H9 (cell line): Measurements from ENCODE around the gene PLBD1. TPM values are rescaled to one million over a fixed set of nuclear protein-coding genes. Genes with fewer than 3 reads are reported as not detected.

Source experiments
- DNase-seq: peaks from one replicate; pipeline ENCODE4 v3.0.0-alpha.2; 2017
- H2AFZ ChIP-seq: one replicate; pipeline ENCODE4 v1.6.1; 2013; ENCODE audit warnings: mild to moderate bottlenecking, low read length, control low read depth, moderate library complexity
- H2AK5ac ChIP-seq: 2 replicates; pipeline ENCODE4 v1.6.1; 2013; ENCODE audit warnings: low read length, control low read depth, mixed read lengths; ENCODE audit not compliant: insufficient read length
- H2BK120ac ChIP-seq: one replicate; pipeline ENCODE4 v1.6.1; 2013; ENCODE audit warnings: low read depth, mild to moderate bottlenecking, low read length, control low read depth, inconsistent platforms; ENCODE audit not compliant: poor library complexity, severe bottlenecking
- H2BK12ac ChIP-seq: 2 replicates; pipeline ENCODE4 v1.6.1; 2013; ENCODE audit warnings: low read length, control low read depth, mixed read lengths, low read depth; ENCODE audit not compliant: insufficient read length
- H2BK15ac ChIP-seq: 2 replicates; pipeline ENCODE4 v1.6.1; 2013; ENCODE audit warnings: low read depth, low read length, control low read depth
- H2BK20ac ChIP-seq: one replicate; pipeline ENCODE4 v1.6.1; 2013; ENCODE audit warnings: low read depth, mild to moderate bottlenecking, low read length, control low read depth, inconsistent platforms; ENCODE audit not compliant: poor library complexity, severe bottlenecking
- H2BK5ac ChIP-seq: 2 replicates; pipeline ENCODE4 v1.6.1; 2013; ENCODE audit warnings: low read length, control low read depth, mixed read lengths; ENCODE audit not compliant: insufficient read length
- H3K14ac ChIP-seq: 2 replicates; pipeline ENCODE4 v1.6.1; 2013; ENCODE audit warnings: low read length, control low read depth; ENCODE audit not compliant: insufficient read depth
- H3K18ac ChIP-seq: 2 replicates; pipeline ENCODE4 v1.6.1; 2013; ENCODE audit warnings: low read depth, mild to moderate bottlenecking, mixed read lengths, low read length, control low read depth; ENCODE audit not compliant: insufficient read length
- H3K23ac ChIP-seq: 2 replicates; pipeline ENCODE4 v1.6.1; 2013; ENCODE audit warnings: low read length, control low read depth, mixed read lengths, low read depth; ENCODE audit not compliant: insufficient read length
- H3K23me2 ChIP-seq: 2 replicates; pipeline ENCODE4 v1.6.1; 2013; ENCODE audit warnings: low read depth, mild to moderate bottlenecking, mixed read lengths, low read length, control low read depth; ENCODE audit not compliant: insufficient read length, poor library complexity, severe bottlenecking
- H3K27ac ChIP-seq: 2 replicates; pipeline ENCODE4 v1.5.1; 2013; ENCODE audit warnings: low read length, control low read depth, mixed read lengths, low read depth; ENCODE audit not compliant: insufficient read length
- H3K27me3 ChIP-seq: 2 replicates; pipeline ENCODE4 v1.6.1; 2013; ENCODE audit warnings: low read length, control low read depth, inconsistent platforms; ENCODE audit not compliant: insufficient read depth
- H3K4ac ChIP-seq: 2 replicates; pipeline ENCODE4 v1.6.1; 2013; ENCODE audit warnings: low read depth, mild to moderate bottlenecking, control low read depth, inconsistent platforms, low read length, moderate library complexity
- H3K4me1 ChIP-seq: 2 replicates; pipeline ENCODE4 v1.6.1; 2013; ENCODE audit warnings: low read length, control low read depth, inconsistent platforms; ENCODE audit not compliant: insufficient read depth
- H3K4me2 ChIP-seq: 2 replicates; pipeline ENCODE4 v1.6.1; 2013; ENCODE audit warnings: low read length, control low read depth, mixed read lengths; ENCODE audit not compliant: insufficient read length, insufficient read depth
- H3K56ac ChIP-seq: 2 replicates; pipeline ENCODE4 v1.6.1; 2013; ENCODE audit warnings: low read depth, mild to moderate bottlenecking, mixed read lengths, low read length, control low read depth; ENCODE audit not compliant: insufficient read length
- H3K79me1 ChIP-seq: 2 replicates; pipeline ENCODE4 v1.6.1; 2013; ENCODE audit warnings: low read depth, mild to moderate bottlenecking, moderate library complexity, low read length, control low read depth, inconsistent platforms; ENCODE audit not compliant: insufficient read depth, poor library complexity, severe bottlenecking
- H3K79me2 ChIP-seq: 2 replicates; pipeline ENCODE4 v1.6.1; 2013; ENCODE audit warnings: low read length, control low read depth, inconsistent platforms; ENCODE audit not compliant: insufficient read depth
- H3K9ac ChIP-seq: 2 replicates; pipeline ENCODE4 v1.6.1; 2013; ENCODE audit warnings: low read length, control low read depth, mixed read lengths; ENCODE audit not compliant: insufficient read length; ENCODE audit errors: extremely low read depth
- H3K9me3 ChIP-seq: one replicate; pipeline ENCODE4 v1.6.1; 2013; ENCODE audit warnings: low read depth, low read length, inconsistent platforms; ENCODE audit not compliant: control insufficient read depth
- H3T11ph ChIP-seq: one replicate; pipeline ENCODE4 v1.6.1; 2013; ENCODE audit warnings: mild to moderate bottlenecking, low read length, control low read depth, inconsistent platforms
- H4K20me1 ChIP-seq: one replicate; pipeline ENCODE4 v1.6.1; 2013; ENCODE audit not compliant: control insufficient read depth, insufficient read length, insufficient read depth
- H4K5ac ChIP-seq: 2 replicates; pipeline ENCODE4 v1.6.1; 2013; ENCODE audit warnings: low read depth, mild to moderate bottlenecking, mixed read lengths, low read length, control low read depth; ENCODE audit not compliant: insufficient read length
- H4K8ac ChIP-seq: replicated peaks from 2 replicates; pipeline ENCODE4 v1.6.1; 2013; ENCODE audit warnings: low read length, control low read depth, mixed read lengths, low read depth; ENCODE audit not compliant: insufficient read length
- H4K91ac ChIP-seq: 2 replicates; pipeline ENCODE4 v1.6.1; 2013; ENCODE audit warnings: low read depth, mild to moderate bottlenecking, moderate library complexity, mixed read lengths, low read length, control low read depth; ENCODE audit not compliant: insufficient read length
- H3K27ac Mint-ChIP-seq, 3 experiments: 2 replicates in 2 of 3; 3 replicates in 1 of 3; pipeline ENCODE4 v1.8.0; 2020 to 2021; ENCODE audit warnings: mixed read lengths in 3 of 3, mild to moderate bottlenecking in 1 of 3, moderate library complexity in 1 of 3
- H3K27me3 Mint-ChIP-seq: 2 replicates; pipeline ENCODE4 v1.8.0; 2021; ENCODE audit warnings: low read depth, mild to moderate bottlenecking, moderate library complexity, mixed read lengths
- H3K36me3 Mint-ChIP-seq, 3 experiments: 2 replicates in 2 of 3; 3 replicates in 1 of 3; pipeline ENCODE4 v1.8.0; 2020 to 2021; ENCODE audit warnings: low read depth in 3 of 3, mixed read lengths in 3 of 3; ENCODE audit not compliant: insufficient read depth in 1 of 3
- H3K4me1 Mint-ChIP-seq, 2 experiments: 2 replicates each; pipeline ENCODE4 v1.8.0; 2020; ENCODE audit warnings: mixed read lengths in 2 of 2
- H3K4me3 Mint-ChIP-seq, 2 experiments: 2 replicates in 1 of 2; 3 replicates in 1 of 2; pipeline ENCODE4 v1.8.0; 2020 to 2021; ENCODE audit warnings: mild to moderate bottlenecking in 2 of 2, mixed read lengths in 2 of 2, moderate library complexity in 1 of 2
- H3K9me3 Mint-ChIP-seq, 2 experiments: 2 replicates in 1 of 2; 3 replicates in 1 of 2; pipeline ENCODE4 v1.8.0; 2020; ENCODE audit warnings: mild to moderate bottlenecking in 2 of 2, mixed read lengths in 2 of 2, moderate library complexity in 1 of 2
- WGBS: extraction: QIAGEN DNeasy Blood & Tissue Kit; methylation state at CpG from one replicate; pipeline ENCODE4 v1.1.7; 2013; ENCODE audit warnings: missing lambda C conversion rate, low lambda C conversion rate, mixed read lengths; ENCODE audit not compliant: insufficient read length; ENCODE audit errors: extremely low coverage; 5-methylcytosine and 5-hydroxymethylcytosine counted together
- total RNA-seq: library from RNA; stranded (reverse); gene quantifications from 2 replicates; pipeline ENCODE4 v1.2.1, GENCODE V29; 2021
- TF ChIP-seq, protein P1 (sequence below): fragments of 200-600 bp; sonication (generic); conservative IDR thresholded peaks from 3 replicates; pipeline ENCODE4 v1.8.0; 2021; ENCODE audit warnings: antibody characterized with exemption, mild to moderate bottlenecking

PLBD1 gene
- total RNA-seq, 1 experiment from 2014 or later, result 15.5 TPM

DNA sequence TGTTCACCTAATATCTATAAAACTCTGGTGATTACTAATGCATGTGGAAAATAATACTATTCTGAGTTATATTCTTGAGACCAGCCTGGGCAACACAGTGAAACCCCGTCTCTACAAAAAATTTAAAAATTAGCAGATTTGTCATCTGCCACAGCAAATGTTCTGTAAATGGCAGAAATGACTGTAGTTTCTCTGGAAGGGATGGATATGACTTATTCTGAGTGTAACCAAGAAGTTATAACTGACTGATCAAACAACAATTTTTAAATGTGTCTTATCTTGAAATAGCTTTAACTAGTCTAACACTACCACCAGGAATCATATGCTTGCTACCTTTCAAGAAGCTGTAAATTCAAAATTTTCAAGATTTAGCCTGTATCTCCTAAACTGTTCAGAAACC, 88.7 kb downstream of the PLBD1 start:
- no peak overlapping the region for H2AK5ac ChIP-seq
- no peaks in the 10 kb centered on the region for H3K9me3 ChIP-seq
- no peak overlapping the region for H2BK12ac ChIP-seq
- no peak overlapping the region for H2BK20ac ChIP-seq
- no peak overlapping the region for H3K9ac ChIP-seq
- H2AFZ ChIP-seq, result no peak overlapping the region
- H3K36me3 Mint-ChIP-seq, result peaks cover 51 to 80% (median 77%) of the 10 kb centered on the region in 3 experiments
- no peak overlapping the region for H4K5ac ChIP-seq
- no peak overlapping the region for H2BK5ac ChIP-seq
- WGBS, result no CpG with 5 or more reads among the region's 1 CpG
- H3K9me3 Mint-ChIP-seq, result peaks cover 4% of the 10 kb centered on the region in 2 experiments
- H3T11ph ChIP-seq, result no peak overlapping the region
- no peak overlapping the region for H3K4me3 Mint-ChIP-seq
- no peak overlapping the region for H3K14ac ChIP-seq
- no peak overlapping the region for H3K4me2 ChIP-seq
- no peaks in the 10 kb centered on the region for H3K27me3 Mint-ChIP-seq
- no peak overlapping the region for H3K18ac ChIP-seq
- no peaks in the 10 kb centered on the region for H3K4me1 ChIP-seq
- TF ChIP-seq, protein P1, sequence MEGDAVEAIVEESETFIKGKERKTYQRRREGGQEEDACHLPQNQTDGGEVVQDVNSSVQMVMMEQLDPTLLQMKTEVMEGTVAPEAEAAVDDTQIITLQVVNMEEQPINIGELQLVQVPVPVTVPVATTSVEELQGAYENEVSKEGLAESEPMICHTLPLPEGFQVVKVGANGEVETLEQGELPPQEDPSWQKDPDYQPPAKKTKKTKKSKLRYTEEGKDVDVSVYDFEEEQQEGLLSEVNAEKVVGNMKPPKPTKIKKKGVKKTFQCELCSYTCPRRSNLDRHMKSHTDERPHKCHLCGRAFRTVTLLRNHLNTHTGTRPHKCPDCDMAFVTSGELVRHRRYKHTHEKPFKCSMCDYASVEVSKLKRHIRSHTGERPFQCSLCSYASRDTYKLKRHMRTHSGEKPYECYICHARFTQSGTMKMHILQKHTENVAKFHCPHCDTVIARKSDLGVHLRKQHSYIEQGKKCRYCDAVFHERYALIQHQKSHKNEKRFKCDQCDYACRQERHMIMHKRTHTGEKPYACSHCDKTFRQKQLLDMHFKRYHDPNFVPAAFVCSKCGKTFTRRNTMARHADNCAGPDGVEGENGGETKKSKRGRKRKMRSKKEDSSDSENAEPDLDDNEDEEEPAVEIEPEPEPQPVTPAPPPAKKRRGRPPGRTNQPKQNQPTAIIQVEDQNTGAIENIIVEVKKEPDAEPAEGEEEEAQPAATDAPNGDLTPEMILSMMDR, result no peak
- DNase-seq, result no peak
- no peak overlapping the region for H3K23ac ChIP-seq
- no peak overlapping the region for H3K56ac ChIP-seq
- H4K91ac ChIP-seq, result no peak overlapping the region
- no peak overlapping the region; a peak in 1 of 7 replicates for H3K27ac Mint-ChIP-seq
- no peak overlapping the region for H3K4ac ChIP-seq
- H3K79me1 ChIP-seq, result no peaks in the 10 kb centered on the region
- H3K4me1 Mint-ChIP-seq, result no peaks in the 10 kb centered on the region
- H4K8ac ChIP-seq, result no peak overlapping the region
- H3K79me2 ChIP-seq, result no peaks in the 10 kb centered on the region
- H4K20me1 ChIP-seq, result no peaks in the 10 kb centered on the region
- no peak overlapping the region for H2BK15ac ChIP-seq
- H3K27ac ChIP-seq, result no peak overlapping the region
- no peak overlapping the region for H2BK120ac ChIP-seq
- no peaks in the 10 kb centered on the region for H3K23me2 ChIP-seq
- no peaks in the 10 kb centered on the region for H3K27me3 ChIP-seq
